Rectal smooth muscle tissue (tissue), 1 donor: ENCODE data around the gene ADAMTS17.

ENCODE experiments used
- H3K27ac ChIP-seq: one replicate; pipeline ENCODE4 v1.7.0; 2013; ENCODE audit warnings: low read depth, low read length, inconsistent platforms
- H3K27me3 ChIP-seq: one replicate; pipeline ENCODE4 v1.7.0; 2013; ENCODE audit warnings: low read length; ENCODE audit not compliant: control insufficient read depth, insufficient read depth
- H3K36me3 ChIP-seq: one replicate; pipeline ENCODE4 v1.7.0; 2013; ENCODE audit warnings: low read length; ENCODE audit not compliant: control insufficient read depth, insufficient read depth
- H3K4me1 ChIP-seq: one replicate; pipeline ENCODE4 v1.7.0; 2013; ENCODE audit warnings: low read length; ENCODE audit not compliant: control insufficient read depth, insufficient read depth
- H3K4me3 ChIP-seq: one replicate; pipeline ENCODE4 v1.7.0; 2013; ENCODE audit warnings: low read length
- H3K9ac ChIP-seq: one replicate; pipeline ENCODE4 v1.7.0; 2013; ENCODE audit warnings: low read length

Gene ADAMTS17

GRCh38 chr15:99956022-99956775 lies 385.6 kb downstream of the ADAMTS17 start:
- H3K27me3 ChIP-seq, result no peaks in the 10 kb centered on the region

DNA sequence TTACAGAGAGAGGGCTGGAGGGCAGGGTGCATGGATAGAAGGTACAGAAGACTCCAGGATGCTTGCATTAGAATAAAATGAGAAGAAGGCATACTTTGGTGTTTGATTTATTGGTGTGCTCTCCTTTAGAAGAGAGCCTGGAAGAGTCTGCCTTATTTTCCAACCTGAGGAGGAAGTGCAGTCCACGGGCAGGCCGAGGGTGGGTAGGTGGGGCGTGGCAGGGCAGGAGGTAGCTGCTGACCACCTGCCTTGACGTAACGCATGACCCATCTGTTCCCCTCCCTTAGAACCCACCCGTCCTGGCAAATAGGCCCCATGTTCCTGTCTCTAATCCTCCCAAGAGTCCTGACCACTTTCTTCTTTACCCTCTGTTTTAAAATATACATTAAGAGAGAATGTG lies 386.2 kb downstream of the ADAMTS17 start:
- no peak overlapping the region for H3K4me3 ChIP-seq
- H3K4me1 ChIP-seq, result no peaks in the 10 kb centered on the region
- no peaks in the 10 kb centered on the region for H3K36me3 ChIP-seq
- no peaks in the 10 kb centered on the region for H3K27me3 ChIP-seq
- H3K9ac ChIP-seq, result no peak overlapping the region
- H3K27ac ChIP-seq, result no peak overlapping the region

More at GRCh38 chr15:99956022-99956775, 385.6 kb downstream of the ADAMTS17 start:
- no peak overlapping the region for H3K4me3 ChIP-seq
- H3K4me1 ChIP-seq, result no peaks in the 10 kb centered on the region
- no peak overlapping the region for H3K27ac ChIP-seq
- no peak overlapping the region for H3K9ac ChIP-seq
- no peaks in the 10 kb centered on the region for H3K36me3 ChIP-seq

DNA sequence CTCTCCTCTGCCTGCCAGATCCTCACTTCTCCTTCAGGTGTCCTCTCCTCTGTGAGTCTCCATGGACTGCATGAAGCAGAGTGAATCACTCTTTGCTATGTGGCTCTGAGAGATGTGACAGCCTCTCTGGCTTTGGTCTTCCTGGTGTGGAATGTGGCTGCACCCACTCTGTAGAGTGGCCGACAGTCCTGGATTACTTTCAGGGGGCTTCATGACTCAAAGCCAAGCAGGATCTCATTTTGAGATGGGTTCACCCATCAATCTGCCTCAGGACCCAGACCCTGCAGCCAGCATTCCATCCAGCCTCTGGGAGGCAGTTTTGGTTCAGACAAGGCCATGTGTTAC lies 386.6 kb downstream of the ADAMTS17 start:
- H3K36me3 ChIP-seq, result no peaks in the 10 kb centered on the region
- H3K4me3 ChIP-seq, result no peak overlapping the region
- no peaks in the 10 kb centered on the region for H3K27me3 ChIP-seq
- no peaks in the 10 kb centered on the region for H3K4me1 ChIP-seq
- H3K27ac ChIP-seq, result no peak overlapping the region
- no peak overlapping the region for H3K9ac ChIP-seq

DNA sequence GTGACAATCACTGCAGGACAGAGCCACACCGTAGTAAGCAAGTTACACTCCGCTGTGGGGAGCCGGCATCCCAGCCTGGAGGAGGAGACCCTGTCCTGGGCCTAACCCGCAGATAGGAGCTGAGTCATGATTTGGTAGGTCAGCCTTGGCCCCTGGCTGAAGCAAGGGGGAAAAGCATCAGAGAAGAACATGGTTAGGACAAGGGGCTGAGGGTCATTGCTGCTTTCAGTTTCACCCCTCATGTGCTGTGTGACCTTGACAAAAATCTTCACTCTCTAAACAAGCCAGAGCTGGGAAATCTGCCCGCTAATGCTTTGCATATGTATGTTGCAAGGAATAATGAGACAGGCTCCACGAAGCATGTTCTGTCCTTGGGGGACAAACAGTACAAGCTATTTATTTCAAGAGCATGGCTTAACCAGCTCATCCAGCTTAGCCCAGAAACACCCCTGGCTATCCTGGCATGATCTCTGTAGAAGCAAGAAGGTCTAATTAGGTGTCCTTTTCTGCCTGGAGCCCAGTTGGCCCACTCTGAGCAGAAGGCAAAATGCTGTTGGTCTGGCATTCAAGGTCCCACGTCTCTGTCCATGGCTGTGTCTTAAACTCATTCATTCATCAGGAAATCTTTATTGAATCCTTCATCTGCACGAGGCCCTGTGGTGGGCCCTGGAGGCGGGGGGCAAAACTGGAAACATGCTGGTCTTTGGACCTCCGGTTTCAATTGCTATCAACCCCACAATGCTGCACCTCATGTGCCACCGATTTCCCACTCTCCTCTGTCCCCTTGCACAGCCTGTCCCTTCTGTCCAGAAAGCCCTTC lies 387.2 kb downstream of the ADAMTS17 start:
- Histone ChIP-seq H3K27ac (no peak overlapping the region), H3K4me1 (no peaks in the 10 kb centered on the region), H3K27me3 (no peaks in the 10 kb centered on the region)

GRCh38 chr15:99953886-99954285 lies 387.9 kb downstream of the ADAMTS17 start:
- H3K9ac ChIP-seq, result no peak overlapping the region
- H3K27me3 ChIP-seq, result no peaks in the 10 kb centered on the region
- no peak overlapping the region for H3K27ac ChIP-seq
- no peaks in the 10 kb centered on the region for H3K4me1 ChIP-seq
- H3K4me3 ChIP-seq, result no peak overlapping the region
- no peaks in the 10 kb centered on the region for H3K36me3 ChIP-seq

More for the DNA sequence above, 387.2 kb downstream of the ADAMTS17 start:
- H3K9ac ChIP-seq, result no peak overlapping the region
- no peak overlapping the region for H3K4me3 ChIP-seq
- no peaks in the 10 kb centered on the region for H3K36me3 ChIP-seq

DNA sequence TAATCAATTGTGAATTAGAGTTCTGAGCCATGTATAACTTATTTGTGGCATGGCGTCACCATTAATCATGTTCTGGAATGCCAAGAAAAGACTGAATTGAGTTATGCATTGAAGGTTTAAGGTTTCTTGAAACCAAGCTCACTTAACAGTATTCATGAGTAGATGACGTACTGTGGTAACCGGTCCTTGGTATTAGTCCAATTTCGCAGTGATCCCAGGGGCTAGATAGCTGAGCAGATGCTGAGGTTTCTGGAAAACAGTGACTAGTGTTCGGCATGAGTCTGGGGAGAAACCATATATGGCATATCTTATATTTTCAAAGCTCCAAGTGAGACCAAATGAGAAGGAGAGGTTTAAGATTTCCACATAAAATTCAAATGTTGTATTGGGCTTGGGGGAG lies 390.3 kb downstream of the ADAMTS17 start:
- Histone ChIP-seq H3K27me3 (no peaks in the 10 kb centered on the region), H3K4me3 (no peak overlapping the region), H3K36me3 (no peaks in the 10 kb centered on the region), H3K27ac (no peak overlapping the region), H3K9ac (no peak overlapping the region), H3K4me1 (no peaks in the 10 kb centered on the region)

DNA sequence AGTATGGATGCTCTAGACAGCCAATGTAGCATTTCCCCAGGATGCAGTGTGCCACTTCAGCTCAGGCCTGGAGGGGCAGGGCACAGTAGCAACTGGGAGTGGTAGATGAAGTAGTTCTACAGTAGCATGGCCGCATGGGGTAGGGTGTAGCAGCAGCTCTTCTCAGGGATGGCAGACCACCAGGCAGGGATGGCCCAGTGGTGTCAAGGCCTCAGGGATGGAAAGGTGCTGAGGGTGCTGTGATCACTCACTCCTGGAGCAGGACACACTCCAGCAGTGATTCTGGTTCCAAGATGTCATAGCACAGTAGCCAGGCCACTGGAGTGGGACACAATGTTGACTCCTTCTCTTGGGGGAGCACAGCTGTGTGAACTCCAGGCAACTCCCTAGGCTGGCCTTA lies 397.6 kb downstream of the ADAMTS17 start:
- H3K4me3 ChIP-seq, result no peak overlapping the region
- H3K27ac ChIP-seq, result no peak overlapping the region
- no peak overlapping the region for H3K9ac ChIP-seq
- no peaks in the 10 kb centered on the region for H3K27me3 ChIP-seq
- no peaks in the 10 kb centered on the region for H3K4me1 ChIP-seq
- no peaks in the 10 kb centered on the region for H3K36me3 ChIP-seq

DNA sequence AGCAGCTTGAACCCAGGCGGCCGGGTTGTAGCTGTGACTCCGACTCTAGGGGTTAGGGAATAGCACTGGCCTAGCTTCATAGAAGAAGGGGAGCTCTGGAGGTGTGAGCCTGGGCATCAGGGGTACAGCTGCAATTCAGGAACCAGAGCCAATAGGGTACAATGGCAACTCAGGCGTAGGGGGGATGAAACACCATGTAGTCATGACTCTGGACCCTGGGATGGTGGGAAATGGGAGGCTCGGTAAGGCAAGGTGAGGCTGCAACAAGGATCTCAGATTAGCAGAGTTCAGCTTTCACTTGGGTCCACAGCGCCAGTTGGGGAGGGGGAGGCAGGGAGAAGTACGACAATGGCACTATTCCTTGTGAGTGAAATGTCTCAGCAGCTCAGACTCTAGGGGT lies 398.3 kb downstream of the ADAMTS17 start:
- no peaks in the 10 kb centered on the region for H3K27me3 ChIP-seq
- H3K36me3 ChIP-seq, result no peaks in the 10 kb centered on the region
- no peak overlapping the region for H3K27ac ChIP-seq
- H3K4me1 ChIP-seq, result no peaks in the 10 kb centered on the region
- H3K9ac ChIP-seq, result no peak overlapping the region
- no peak overlapping the region for H3K4me3 ChIP-seq

DNA sequence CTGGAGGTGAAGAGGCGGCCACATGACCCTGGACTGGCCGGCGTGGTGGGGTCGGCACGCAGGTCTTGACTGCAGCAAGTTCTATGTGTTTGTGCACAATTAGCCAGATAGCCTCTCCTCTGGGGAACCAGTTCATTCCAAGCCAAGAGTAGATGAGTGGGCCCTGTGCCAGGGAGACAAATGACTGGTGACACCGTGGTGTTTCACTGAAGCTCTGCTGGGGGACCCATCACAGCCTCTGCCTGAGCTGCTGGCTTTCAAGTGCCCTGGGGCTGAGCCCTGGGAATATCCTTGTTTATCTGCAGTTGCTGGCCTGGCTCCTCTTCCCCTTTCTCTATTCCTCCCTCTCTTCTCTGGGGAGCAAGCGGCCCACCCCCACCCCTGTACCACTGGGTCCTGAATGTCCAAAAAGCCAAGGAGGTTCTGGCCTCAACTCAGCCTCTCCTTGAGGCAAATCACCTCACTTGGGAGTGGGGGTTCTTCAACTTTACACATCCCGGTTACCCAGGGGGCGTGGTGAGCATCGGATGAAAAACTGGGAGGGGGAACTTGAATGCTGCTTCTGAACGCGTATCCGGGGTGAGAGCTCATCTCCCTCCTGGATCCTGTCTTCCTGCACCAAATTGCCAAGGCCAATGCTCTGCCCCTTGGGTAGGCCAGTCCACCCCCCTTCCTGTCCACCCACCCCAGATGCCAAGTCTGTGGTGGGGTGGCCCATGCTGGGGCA lies 408.9 kb downstream of the ADAMTS17 start:
- H3K36me3 ChIP-seq, result no peaks in the 10 kb centered on the region
- H3K27me3 ChIP-seq, result peaks cover 2% of the 10 kb centered on the region
- H3K4me3 ChIP-seq, result no peak overlapping the region
- no peak overlapping the region for H3K27ac ChIP-seq
- H3K4me1 ChIP-seq, result peaks cover 3% of the 10 kb centered on the region
- no peak overlapping the region for H3K9ac ChIP-seq

DNA sequence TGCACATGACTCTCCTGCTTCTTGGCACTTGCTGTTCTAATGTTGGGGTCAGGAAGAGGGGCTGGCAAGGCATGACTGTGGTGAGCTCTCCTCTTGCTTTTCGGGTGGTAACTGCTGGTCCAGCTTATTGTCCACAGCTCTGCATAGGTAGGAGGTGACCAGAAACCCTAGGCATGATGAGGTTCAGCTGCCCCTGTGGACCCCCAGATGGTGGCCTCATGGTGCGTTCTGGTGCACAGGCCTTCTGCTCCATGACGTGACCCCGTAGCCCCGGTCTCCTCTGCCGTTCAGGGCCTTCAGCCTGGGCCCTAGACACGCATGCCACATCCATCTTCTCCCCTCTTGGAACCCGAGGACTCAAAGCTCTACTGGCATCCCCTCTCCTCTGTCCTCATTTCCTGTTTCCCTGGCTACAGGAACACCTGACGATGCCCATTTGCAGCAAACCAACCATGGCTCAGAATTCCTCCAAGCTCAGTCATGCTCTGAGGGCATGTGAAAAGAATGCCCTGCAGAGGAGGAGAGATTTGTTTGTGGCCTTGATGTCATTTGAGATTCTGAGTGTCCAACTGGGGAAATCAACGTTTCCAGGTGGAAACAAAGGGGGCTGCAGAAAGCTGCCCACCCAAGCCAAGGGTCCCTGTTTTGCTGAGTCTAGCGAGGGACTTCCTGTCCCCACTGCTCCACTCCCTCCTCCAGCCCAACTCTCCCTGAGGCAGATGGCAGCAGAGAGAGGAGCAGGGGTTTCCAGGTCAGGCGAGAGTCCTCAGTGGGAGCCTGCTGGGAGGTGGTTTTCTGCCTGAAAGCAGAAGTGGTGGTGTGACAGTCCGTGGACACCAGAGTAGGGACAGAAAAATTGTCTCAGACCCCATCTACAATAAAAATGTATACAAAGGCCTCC lies 409.8 kb downstream of the ADAMTS17 start:
- H3K9ac ChIP-seq, result no peak overlapping the region
- peaks cover 3% of the 10 kb centered on the region for H3K4me1 ChIP-seq
- H3K27ac ChIP-seq, result no peak overlapping the region
- no peak overlapping the region for H3K4me3 ChIP-seq
- H3K27me3 ChIP-seq, result peaks cover 2% of the 10 kb centered on the region
- H3K36me3 ChIP-seq, result no peaks in the 10 kb centered on the region

DNA sequence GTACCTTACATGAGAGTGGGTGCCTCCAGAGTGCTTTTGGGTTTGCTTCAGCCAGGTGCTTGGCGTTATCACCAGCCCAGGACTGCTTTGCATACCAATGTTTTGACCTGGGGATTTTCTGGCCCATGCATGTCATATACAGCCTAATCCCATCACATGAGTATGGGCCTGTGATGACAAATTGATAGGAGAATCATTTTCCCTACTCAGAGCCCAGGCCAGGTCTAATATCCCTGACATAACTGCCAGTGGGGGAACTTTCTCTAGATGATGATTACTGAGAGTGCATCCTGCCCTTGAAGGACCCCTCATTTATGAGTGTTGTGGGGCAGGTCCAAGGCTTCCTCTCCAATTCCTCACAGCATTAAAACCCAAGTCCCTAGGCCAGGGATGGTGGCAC lies 411.1 kb downstream of the ADAMTS17 start:
- Histone ChIP-seq H3K27ac (no peak overlapping the region), H3K4me3 (no peak overlapping the region), H3K4me1 (peaks cover 3% of the 10 kb centered on the region), H3K27me3 (peaks cover 2% of the 10 kb centered on the region), H3K9ac (no peak overlapping the region), H3K36me3 (no peaks in the 10 kb centered on the region)

GRCh38 chr15:99929266-99929665 lies 412.5 kb downstream of the ADAMTS17 start:
- no peak overlapping the region for H3K4me3 ChIP-seq
- no peak overlapping the region for H3K27ac ChIP-seq
- H3K27me3 ChIP-seq, result peaks cover 2% of the 10 kb centered on the region
- H3K9ac ChIP-seq, result no peak overlapping the region
- peaks cover 3% of the 10 kb centered on the region for H3K4me1 ChIP-seq
- H3K36me3 ChIP-seq, result no peaks in the 10 kb centered on the region
